Airway epithelial cell (primary cell): Measurements from ENCODE around the gene DERL2. TPM values are rescaled to one million over a fixed set of nuclear protein-coding genes. Genes with fewer than 3 reads are reported as not detected.

Source experiments
- total RNA-seq: library from RNA; depleted of rRNA; stranded (reverse); fragments of >200 nt; gene quantifications from 2 replicates; pipeline ENCODE4 v1.2.3, GENCODE V29; 2015

DERL2 gene
- 28.8 and 35.6 TPM in 2 replicates for total RNA-seq

GRCh38 chr17:5485270-5486205 is at the start of gene DERL2:
Gene DERL2, minus strand, starts transcription at chr17:5486178. Its CDS starts 17 bp downstream, at chr17:5486161.

GRCh38 chr17:5486206-5487124 is 487 bp upstream of the DERL2 start, which contains the start of gene MIS12:
Gene MIS12, plus strand, starts transcription at chr17:5486566. Its CDS starts 2,297 bp downstream, at chr17:5488863.

GRCh38 chr17:5438716-5439445 is 47.1 kb downstream of the DERL2 start, which contains the start of gene C1QBP:
Gene C1QBP, minus strand, starts transcription at chr17:5439155. Its CDS starts 82 bp downstream, at chr17:5439073.

Other genes with a start within 250 kb of the DERL2 start
- 21.5 and 21.7 TPM in 2 replicates for gene RABEP1, start 203.9 kb downstream of the DERL2 start, total RNA-seq
- gene NUP88, start 66.5 kb downstream of the DERL2 start, total RNA-seq: 64.2 and 77.8 TPM in 2 replicates
- gene RPAIN, start 66.0 kb downstream of the DERL2 start, total RNA-seq: 29.5 and 41.8 TPM in 2 replicates
- gene C1QBP, start 47.0 kb downstream of the DERL2 start, total RNA-seq: 324 and 365 TPM in 2 replicates
- gene DHX33, start 17.2 kb downstream of the DERL2 start, total RNA-seq: 7.6 and 8.9 TPM in 2 replicates
- 11.8 and 14.0 TPM in 2 replicates for gene MIS12, start 388 bp upstream of the DERL2 start, total RNA-seq
- 11.2 and 13.6 TPM in 2 replicates for gene NLRP1, start 98.3 kb upstream of the DERL2 start, total RNA-seq